HG03175 (cell line): ENCODE results near the gene GPALPP1.
A peak's percentile ranks its signal among the peaks of the same experiment; 100 is the strongest.
"Not testable (repeated sequence)": the region's sequence is repeated elsewhere in the genome, so short reads cannot be mapped to it uniquely, and the experiment has no call there.

Experiments
- ATAC-seq: cut with Tn5 transposase; IDR thresholded peaks from one replicate; pipeline ENCODE4 v1.9.1; 2021; ENCODE audit warnings: mild to moderate bottlenecking, moderate library complexity; ENCODE audit not compliant: unreplicated experiment

The GPALPP1 gene

GRCh38 chr13:44989071-44989889 is at the start of gene GPALPP1, which contains the start of gene NUFIP1:
Gene GPALPP1 (plus strand): TSS chr13:44989538. CDS start chr13:44989655, 117 bp downstream.
Gene NUFIP1 (minus strand): TSS chr13:44989471. CDS start chr13:44989436, 35 bp downstream.
- ATAC-seq: peak; percentile 99

GRCh38 chr13:44943411-44943810 is 45.9 kb upstream of the GPALPP1 start:
- ATAC-seq: not testable (repeated sequence)

- ATAC-seq: no peak
Observed at GRCh38 chr13:44951184-44951583, 38.2 kb upstream of the GPALPP1 start.

GRCh38 chr13:44952671-44953070 is 36.7 kb upstream of the GPALPP1 start:
- no peak for ATAC-seq

GRCh38 chr13:44954224-44954623 is 35.1 kb upstream of the GPALPP1 start:
- no peak for ATAC-seq

GRCh38 chr13:44955406-44955805 is 33.9 kb upstream of the GPALPP1 start:
- no peak for ATAC-seq

- ATAC-seq: no peak
Observed at GRCh38 chr13:44961997-44962396, 27.3 kb upstream of the GPALPP1 start.

GRCh38 chr13:44967704-44968433 is 21.5 kb upstream of the GPALPP1 start:
- ATAC-seq: no peak

GRCh38 chr13:44968434-44968815 is 20.9 kb upstream of the GPALPP1 start:
- no peak for ATAC-seq

- no peak for ATAC-seq
Observed at GRCh38 chr13:44969551-44970484, 19.5 kb upstream of the GPALPP1 start.

- no peak for ATAC-seq
Observed at GRCh38 chr13:44971656-44972595, 17.4 kb upstream of the GPALPP1 start.

- no peak for ATAC-seq
Observed at GRCh38 chr13:44972956-44973581, 16.3 kb upstream of the GPALPP1 start.

- peak; percentile 57 for ATAC-seq
Observed at GRCh38 chr13:44974056-44974793, 15.1 kb upstream of the GPALPP1 start.

- ATAC-seq: no peak
Observed at GRCh38 chr13:44976196-44976595, 13.1 kb upstream of the GPALPP1 start.

- no peak for ATAC-seq
Observed at GRCh38 chr13:44976949-44977583, 12.3 kb upstream of the GPALPP1 start.

GRCh38 chr13:44978328-44978727 is 11.0 kb upstream of the GPALPP1 start:
- ATAC-seq: no peak

GRCh38 chr13:44989941-44990340 is 603 bp downstream of the GPALPP1 start:
- ATAC-seq: no peak

- ATAC-seq: no peak
Observed at GRCh38 chr13:45003417-45003816, 14.1 kb downstream of the GPALPP1 start.
